LNCaP clone FGC (cell line): ENCODE data around the gene WNK1.

Source experiments
- DNase-seq: peaks from one replicate; pipeline ENCODE4 v3.0.0-alpha.2; 2011; ENCODE audit warnings: low read depth
- H3K4me3 ChIP-seq: 2 replicates; pipeline ENCODE4 v1.5.1; 2011; ENCODE audit warnings: mild to moderate bottlenecking, low read depth, low read length, control low read depth
- CTCF ChIP-seq: IDR thresholded peaks from 2 replicates; pipeline ENCODE4 v1.5.1; 2012; ENCODE audit warnings: mild to moderate bottlenecking; ENCODE audit not compliant: control insufficient read depth, insufficient read depth; ENCODE audit errors: extremely low read depth

The WNK1 gene

GRCh38 chr12:958588-959123 lies 206.3 kb downstream of the WNK1 start:
- DNase-seq: no peak
- H3K4me3 ChIP-seq: no peak overlapping the region
- no peak for TF ChIP-seq CTCF
